Measurements from ENCODE around the gene PCBP4.

PCBP4 gene

DNA sequence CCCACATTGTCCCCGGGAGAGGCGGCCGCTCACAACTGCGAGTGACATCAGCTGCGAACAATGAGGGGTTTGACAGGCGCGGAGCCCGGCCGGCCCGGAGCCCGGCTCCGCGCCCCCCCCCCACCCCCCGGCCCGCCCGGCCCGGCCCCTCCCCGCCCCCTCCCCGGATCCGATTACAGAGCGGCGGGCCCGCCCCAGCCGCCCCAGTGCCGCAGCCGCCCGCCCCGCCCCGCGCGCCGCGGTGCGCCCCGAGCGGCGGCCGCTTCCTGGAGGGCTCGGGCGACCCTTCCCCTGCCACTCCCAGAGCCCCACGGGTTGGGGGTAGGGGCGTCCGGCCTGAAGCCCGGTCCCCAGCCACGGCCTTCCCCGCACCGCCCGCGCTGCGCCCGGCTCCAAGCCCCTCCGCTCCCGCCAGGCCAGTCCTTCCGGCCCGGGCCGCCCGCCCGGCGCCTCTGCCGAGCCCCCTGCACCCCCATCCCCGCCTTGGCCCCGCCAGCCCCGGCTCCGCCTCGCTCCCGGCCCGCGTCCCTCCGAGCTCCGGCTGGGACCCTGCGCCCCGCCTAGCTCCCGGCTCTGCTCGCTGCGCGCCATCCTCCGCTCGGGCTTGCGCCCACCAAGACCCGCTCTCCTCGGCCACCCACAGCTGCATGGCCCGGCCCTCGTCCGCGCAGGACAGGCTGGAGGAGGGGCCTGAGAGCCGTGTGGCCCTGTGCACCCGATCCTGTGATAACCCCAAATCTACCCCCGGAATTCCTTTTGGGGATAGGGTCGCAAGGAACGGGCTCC, at the start of gene PCBP4:
TSS of gene PCBP4 (minus strand) at position 71 of the 786 bp plus-strand sequence. CDS start 6,214 bp downstream, outside the sequence.
- no peak for DNase-seq (ENCODE audit: low read depth in 2 of 2)

DNA sequence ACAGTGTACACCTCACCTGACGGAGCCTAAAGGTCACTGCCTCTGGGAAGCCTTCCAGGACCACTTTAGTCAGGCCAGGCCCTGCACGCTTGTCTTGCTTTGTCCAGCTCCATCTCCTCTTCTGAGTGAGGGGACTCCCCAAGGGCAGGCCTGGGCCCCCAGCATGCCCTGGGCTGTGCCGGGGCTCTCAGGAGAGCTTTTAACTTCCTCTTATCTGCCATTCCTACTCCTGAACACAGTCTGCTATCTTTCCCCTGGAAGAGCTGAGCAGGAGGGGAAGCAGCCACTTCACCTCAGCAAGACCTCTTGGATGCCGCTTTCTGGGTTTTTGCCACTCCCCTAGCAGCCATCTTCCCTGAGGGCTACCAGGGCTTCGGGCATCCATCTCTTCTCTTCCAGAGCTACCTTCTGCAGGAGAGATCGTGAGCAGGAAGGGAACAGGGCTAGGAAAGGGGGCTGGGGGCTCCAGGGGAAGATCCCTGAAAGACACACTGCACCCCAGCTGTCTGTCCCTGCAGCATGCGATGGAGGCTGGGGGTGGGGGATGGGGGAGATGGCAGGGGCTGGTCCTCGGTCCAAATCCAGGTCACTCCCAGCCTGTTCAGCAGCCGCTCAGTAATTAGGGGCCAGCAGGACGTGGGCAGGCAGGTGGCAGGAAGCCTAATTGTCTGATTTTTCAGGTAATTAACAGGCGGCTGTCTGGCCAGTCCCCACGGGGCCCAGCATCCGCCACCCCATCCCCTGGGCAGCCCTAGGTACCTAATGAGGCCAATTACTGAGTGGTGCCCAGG, 48.4 kb upstream of the PCBP4 start:
- DNase-seq (ENCODE audit: low read depth in 2 of 2), result no peak

DNA sequence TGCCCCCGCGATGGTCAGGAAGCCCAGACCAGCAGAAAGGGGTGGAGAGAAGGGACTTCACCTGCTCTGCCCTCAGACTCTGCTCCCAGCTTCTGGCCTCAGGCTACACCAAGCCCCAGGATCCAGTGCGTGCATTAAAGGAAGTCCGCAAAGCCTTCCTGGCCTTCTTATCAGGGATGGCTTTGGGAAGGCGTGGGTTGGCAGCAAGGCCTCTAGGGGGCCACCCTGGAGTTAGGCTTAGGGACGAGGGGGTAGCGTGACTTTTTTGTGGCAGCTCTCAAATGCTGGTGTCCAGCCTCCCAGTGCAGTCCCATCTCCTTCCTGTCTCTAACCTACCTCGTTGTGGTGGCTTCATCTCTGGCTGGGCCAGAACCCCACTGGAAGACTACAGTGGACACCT, 47.4 kb upstream of the PCBP4 start:
- no peak for DNase-seq (ENCODE audit: low read depth in 2 of 2)

DNA sequence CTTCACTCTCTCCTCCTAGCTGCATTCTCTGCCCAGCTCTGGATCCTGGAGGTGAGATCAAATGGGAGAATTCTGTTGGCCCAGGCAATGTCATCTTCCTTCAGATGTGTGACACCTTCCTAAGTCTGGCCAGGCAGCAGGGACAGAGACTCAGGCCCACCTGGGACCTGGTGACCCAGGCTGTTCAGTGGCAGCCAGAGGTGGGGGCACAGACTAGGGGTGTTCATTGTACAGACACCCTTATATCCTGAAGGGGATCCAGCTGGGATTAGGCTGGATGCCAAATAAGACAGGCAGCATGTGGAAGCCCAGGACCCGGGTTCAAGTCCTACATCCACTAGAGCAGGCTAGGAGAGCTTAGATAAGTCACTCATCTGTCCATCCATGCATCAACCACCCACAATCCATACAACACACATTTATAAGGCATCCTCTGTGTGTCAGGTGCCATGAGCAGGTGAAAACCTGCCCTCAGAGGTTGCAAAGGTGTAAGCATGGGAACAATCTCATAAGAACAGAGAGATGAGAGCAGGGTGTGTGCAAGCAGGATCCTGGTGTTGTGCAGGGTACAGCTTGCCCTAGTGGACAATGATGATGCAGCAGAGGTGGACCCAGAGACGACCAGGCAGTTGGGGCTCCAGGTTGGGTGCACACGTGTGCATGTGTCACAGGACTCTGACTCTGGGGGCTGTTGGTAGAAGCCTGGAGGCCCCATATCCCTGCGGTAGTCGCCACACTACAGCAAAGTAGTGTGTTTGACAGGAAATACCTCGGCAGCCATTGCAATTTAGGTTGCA, 46.7 kb upstream of the PCBP4 start:
- no peak for DNase-seq (ENCODE audit: low read depth in 2 of 2)

- DNase-seq (ENCODE audit: low read depth in 2 of 2), result no peak
Observed at GRCh38 chr3:52012699-52013098, 45.4 kb upstream of the PCBP4 start.

GRCh38 chr3:52010431-52010830, 43.2 kb upstream of the PCBP4 start:
- no peak for DNase-seq (ENCODE audit: low read depth in 2 of 2)

GRCh38 chr3:52007291-52007690, 40.0 kb upstream of the PCBP4 start:
- DNase-seq (ENCODE audit: low read depth in 2 of 2), result no peak

DNA sequence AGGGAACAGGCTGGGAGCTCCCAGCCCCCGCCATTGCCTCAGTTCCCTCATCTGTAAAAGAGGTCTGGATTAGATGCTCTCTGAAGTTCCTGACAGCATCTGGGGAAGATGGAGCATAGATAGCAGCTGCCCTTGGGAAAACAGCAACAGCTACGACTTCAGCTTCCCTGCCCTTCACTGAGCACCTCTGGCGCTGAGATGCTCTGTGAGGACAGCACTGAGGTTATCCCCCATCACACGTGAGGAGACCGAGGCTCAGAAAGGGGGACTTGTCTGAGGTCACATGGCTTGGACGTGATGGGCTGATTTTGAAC, 39.5 kb upstream of the PCBP4 start:
- DNase-seq (ENCODE audit: low read depth in 2 of 2), result no peak

DNA sequence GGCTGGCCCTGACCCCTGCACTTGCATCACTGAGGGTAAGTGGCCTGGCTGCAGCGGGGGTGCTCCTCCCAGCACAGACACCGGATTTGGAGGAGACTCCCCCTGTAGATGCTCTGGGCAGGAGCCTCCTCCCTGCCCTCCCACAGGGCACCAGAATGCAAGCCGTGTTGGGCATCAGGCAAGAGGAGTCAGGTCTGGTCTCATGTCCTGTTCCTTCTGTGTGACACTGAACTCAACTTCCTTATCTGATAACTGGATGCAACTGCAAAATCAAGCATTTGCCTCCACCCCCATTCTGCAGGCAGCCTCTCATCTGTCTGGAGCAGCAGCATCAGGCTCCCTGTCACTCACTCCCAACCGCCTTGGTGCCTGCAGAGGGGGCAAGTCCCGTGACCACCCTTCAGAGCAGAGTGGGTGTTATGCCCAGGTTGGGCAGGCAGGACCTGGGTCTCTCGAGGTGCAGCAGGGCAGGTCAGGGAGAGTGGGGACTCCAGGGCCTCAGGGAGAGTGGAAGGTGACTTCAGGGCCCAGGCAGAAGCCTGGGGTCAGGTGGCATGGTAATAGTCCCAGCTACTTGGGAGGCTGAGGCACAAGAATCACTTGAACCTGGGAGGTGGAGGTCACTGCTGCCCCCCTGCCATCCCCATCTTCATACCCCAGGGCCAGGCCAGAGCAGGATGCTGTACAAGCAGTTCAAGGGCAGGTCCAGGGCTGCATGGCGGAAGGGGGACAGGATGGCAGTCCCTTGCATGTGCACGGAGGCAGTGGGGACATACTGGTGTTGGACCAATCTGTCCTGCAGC, 39.0 kb upstream of the PCBP4 start:
- no peak for DNase-seq (ENCODE audit: low read depth in 2 of 2)

DNA sequence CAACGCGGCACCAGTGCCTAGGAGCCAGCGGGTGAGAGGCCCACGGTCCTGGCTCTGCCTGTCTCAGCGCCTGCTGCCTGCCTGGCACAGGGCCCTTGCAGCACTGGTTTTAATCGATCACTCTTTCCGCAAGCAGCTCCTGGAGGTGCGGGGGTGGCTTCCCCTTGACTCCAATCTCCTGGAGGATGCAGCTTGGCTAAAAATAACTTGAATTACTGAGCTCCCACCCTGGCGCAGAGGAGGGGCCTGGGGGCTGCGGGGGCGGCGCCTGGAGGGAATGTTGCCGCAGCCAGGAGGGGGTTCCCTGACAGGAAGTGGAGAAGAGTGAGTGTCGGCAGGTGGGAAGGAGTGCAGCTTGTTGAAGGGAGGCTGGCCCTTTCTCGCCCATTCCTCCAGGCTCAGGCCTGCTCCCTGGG, 38.3 kb upstream of the PCBP4 start:
- DNase-seq (ENCODE audit: low read depth in 2 of 2), result peak; percentile 41 to 44

- DNase-seq (ENCODE audit: low read depth in 2 of 2), result no peak
Observed at GRCh38 chr3:52004906-52005395, 37.7 kb upstream of the PCBP4 start.

DNA sequence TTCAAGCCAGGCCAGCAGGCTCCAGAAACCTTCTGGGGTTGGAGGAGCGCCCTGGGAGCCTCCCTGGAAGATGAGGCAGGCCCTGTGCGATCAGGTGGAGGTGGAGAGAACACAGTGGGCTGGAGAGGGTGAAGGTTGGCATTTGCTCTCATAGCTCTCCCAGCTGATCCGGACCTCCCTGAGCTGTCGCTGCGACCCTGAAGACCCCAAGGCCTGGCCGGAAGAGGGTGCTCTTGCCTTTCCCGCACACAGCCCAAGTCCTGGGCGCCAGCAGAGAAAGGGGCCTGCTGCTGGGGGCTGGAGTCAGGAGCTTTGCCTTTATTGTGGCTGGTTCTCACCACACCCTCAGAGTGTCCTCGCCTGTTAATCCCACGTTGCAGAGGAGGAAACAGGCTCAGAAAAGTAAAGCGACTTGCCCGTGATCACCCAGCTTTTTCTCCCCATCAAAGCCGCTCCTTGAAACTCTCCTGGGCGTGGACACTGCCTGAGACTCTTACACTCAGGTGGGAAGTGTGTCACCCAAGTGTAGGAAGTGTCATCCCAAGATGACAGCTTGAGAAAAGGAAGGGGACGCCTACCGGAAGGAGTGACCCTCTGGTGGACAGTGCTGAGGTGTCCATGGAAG, 37.0 kb upstream of the PCBP4 start:
- DNase-seq (ENCODE audit: low read depth in 2 of 2), result peak; percentile 29 to 32

DNA sequence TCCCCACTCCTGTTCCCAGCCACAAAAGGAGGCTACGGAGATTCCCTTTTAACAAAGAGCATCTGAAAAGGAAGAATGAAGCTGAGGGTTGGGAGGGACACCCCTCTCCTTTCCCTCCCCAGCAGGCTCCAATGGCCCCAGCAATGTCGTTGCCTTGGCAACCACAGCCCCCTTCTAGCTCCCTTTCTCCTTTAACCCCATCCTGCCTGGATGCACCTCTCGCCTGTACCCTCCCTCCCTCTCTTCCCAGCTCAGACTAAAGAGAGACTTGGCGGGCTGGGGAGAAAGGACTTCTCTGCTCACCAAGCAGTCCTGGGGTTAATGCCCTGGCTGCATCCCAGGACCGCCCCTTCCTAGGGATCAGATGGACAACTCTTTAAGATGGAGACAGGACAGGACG, 35.5 kb upstream of the PCBP4 start:
- DNase-seq (ENCODE audit: low read depth in 2 of 2), result no peak

DNA sequence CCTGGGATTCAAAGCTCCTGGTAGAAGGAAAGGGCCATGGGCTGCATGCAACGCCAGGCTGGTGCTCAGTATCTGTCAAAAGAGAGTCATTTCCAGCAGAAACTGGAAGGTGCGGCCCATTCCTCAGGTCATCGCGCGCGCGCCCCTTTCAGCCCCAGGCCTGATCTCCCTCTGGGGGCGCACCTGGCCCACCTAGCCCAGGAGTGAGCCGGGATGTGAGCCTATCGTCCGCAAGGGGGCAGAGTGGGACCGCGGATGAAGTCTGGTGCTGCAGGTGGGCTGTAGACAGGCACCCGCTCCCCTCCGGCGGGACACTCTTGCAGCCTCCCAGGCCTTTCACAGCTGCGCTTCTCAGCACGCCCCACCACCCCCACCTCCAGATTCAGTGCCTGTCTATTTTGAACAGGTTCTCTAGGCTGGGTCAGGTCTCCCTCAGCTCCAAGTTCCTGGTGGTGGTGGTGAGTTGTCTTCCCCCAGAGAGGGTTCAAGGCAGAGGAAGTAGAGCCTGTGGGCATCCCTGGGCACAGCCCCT, 34.3 kb upstream of the PCBP4 start:
- peak; percentile 20 to 25 for DNase-seq (ENCODE audit: low read depth in 2 of 2)

DNA sequence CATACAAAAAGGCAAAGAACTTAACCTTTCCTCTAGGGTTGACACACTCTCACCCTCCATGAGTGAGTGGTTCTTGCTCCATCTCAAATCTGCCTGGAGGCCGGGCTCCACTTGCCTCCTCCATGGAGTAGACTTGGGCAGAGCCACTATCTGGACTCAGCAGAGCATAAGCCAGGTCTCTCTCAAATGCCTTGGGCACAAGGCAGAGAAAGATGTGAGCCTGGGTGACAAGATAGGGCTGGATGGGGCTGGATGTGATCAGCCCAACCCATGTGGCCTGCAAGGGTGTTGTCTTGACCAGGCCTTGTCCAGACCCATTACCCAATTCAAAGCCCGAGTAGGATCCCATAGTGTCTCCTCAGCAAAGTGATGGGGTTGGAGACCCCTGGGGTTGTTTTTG, 32.6 kb upstream of the PCBP4 start:
- no peak for DNase-seq (ENCODE audit: low read depth in 2 of 2)

DNA sequence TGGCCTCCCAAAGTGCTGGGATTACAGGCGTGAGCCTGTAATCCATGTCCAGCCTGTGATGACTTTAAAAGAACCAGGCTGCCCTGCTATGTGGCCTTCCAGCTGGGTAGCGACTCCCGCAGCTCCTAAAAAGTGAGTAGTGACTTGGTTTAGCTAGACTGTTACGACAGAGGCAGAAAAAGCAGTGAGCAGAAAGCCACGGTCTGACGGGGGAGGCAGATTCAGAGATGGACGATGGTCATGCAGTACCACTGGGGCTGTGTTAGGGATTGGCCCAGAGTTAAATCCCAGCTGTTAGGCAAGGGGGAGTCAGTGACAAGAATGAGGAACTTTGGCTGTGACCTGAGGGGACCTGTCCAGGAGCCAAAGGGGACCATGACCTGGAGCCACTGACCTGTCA, 31.5 kb upstream of the PCBP4 start:
- DNase-seq (ENCODE audit: low read depth in 2 of 2), result no peak

- no peak for DNase-seq (ENCODE audit: low read depth in 2 of 2)
Observed at GRCh38 chr3:51997935-51998596, 30.8 kb upstream of the PCBP4 start.

- no peak for DNase-seq (ENCODE audit: low read depth in 2 of 2)
Observed at GRCh38 chr3:51997172-51997571, 29.9 kb upstream of the PCBP4 start.

DNA sequence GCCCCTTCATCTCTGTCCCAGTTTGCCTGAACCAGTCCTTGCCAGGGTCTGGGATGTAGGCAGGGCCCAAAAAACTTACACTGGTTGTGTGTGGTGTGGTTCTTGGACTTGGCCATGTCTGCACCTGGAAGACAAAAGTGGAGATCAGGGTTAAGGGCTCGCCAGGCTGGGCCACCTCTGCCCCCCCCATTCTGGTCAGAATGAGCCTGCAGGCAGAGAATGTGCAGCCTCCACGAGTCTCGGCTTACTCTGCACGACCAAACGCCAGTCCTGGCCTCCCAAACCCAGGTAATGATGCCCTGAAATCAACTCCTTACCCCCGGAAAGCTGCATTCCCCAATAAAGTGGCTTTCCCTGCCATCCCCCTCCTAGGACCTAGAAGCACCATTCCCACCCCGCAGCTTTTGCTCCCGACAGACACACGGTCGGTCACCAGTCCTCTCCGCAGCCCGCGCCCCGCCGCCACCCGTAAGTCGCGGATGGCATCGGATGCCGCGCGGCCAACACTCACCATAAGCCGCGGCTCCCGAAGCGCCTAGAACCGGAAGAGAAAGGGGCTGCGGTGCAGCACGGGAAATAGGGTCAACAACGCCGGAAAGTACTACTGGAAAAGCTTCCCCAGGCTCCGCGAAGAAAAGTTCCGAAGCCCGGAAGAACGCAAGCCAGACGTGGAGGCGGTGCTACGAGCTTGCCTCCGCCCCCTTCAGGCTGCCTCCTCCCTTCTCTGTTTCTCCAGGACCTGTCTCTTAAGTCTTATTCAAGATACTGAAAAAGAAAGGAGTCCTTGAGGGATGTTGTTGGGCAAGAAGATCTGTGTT, 28.3 kb upstream of the PCBP4 start, which contains the start of gene RPL29:
TSS of gene RPL29 (minus strand) at position 550 of the 818 bp plus-strand sequence. CDS start at position 116, 434 bp downstream.
- peak; percentile 88 to 90 for DNase-seq (ENCODE audit: low read depth in 2 of 2)
